GM12864 (cell line): Measurements from ENCODE around the gene GPR183.

Experiments used
- DNase-seq: peaks from one replicate; pipeline ENCODE4 v3.0.0-alpha.2; 2011; ENCODE audit warnings: low read depth
- H3K4me3 ChIP-seq: 2 replicates; pipeline ENCODE4 v1.5.1; 2011; ENCODE audit warnings: mild to moderate bottlenecking, low read depth, low read length, control low read depth
- CTCF ChIP-seq: IDR thresholded peaks from 2 replicates; pipeline ENCODE4 v1.5.1; 2011; ENCODE audit warnings: low read depth, mild to moderate bottlenecking, moderate library complexity, low read length, control low read depth, inconsistent platforms; ENCODE audit errors: missing control alignments

GPR183 gene

GRCh38 chr13:99313501-99313900 lies 6.3 kb upstream of the GPR183 start:
- TF ChIP-seq CTCF, result no peak
- DNase-seq, result no peak
- no peak overlapping the region for H3K4me3 ChIP-seq

- no peak for DNase-seq
- no peak for TF ChIP-seq CTCF
- H3K4me3 ChIP-seq, result no peak overlapping the region
Measured at GRCh38 chr13:99312493-99312883, 5.3 kb upstream of the GPR183 start.

- TF ChIP-seq CTCF, result no peak
- no peak overlapping the region for H3K4me3 ChIP-seq
- DNase-seq, result no peak
Measured at GRCh38 chr13:99311748-99312492, 4.7 kb upstream of the GPR183 start.

- DNase-seq, result no peak
- H3K4me3 ChIP-seq, result no peak overlapping the region
- no peak for TF ChIP-seq CTCF
Measured at GRCh38 chr13:99311137-99311536, 3.9 kb upstream of the GPR183 start.

- H3K4me3 ChIP-seq, result no peak overlapping the region
- DNase-seq, result no peak
- TF ChIP-seq CTCF, result no peak
Measured at GRCh38 chr13:99310382-99311031, 3.3 kb upstream of the GPR183 start.

GRCh38 chr13:99308471-99309087 lies 1.4 kb upstream of the GPR183 start:
- H3K4me3 ChIP-seq, result no peak overlapping the region; the same call in 1 of the 2 replicates
- no peak for DNase-seq
- no peak for TF ChIP-seq CTCF
